ENCODE data around the gene DNAJC6. TPM values are rescaled to one million over a fixed set of nuclear protein-coding genes. Genes with fewer than 3 reads are reported as not detected.

The DNAJC6 gene
- total RNA-seq, 3 donors from 2014 or later (not counting 1 experiment from before 2014, with no cell fraction given): 0.77 to 1.2 (median 0.89) TPM

DNA sequence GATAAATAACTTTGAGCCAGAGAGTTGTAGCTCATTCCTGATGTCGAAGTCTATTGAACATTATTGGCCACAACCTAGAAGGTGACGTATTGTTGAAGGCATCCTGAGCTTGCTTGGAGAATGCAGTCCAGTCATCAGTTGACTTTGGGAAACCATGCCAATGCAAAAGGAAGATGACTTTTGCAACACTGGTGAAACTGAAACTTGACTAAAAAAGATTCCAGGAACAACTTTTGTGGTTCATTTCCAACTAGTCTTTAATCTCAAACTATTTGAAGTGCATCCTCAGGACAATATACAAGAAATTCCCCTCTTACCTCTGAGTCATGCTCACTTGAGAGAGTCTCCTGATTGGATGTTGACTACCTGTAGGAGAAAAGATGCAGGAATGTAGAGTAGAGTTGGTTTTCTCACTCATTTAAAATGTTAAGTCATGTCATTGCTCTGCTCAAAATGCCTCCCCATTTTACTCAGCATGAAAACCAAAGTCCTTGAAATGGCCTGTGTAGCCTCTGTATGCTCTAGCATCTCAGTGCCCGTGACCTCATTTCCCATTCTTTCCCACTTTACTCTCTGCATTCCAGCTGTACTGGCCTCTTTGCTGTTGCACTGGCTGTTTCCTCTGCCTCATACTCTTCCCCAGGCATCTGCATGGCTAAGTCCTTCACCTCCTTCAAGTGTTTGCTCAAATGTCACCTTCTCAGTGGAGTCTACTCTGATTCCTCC is 86.7 kb downstream of the DNAJC6 start:
- intact Hi-C loops (cut with micrococcal nuclease): no loop called here
- Histone ChIP-seq H3K36me3 (ENCODE audit: control insufficient read depth, insufficient read depth, low read length) (no peaks in the 10 kb centered on the region), H3K9me3 (ENCODE audit: control insufficient read depth, insufficient read depth, low read length) (no peaks in the 10 kb centered on the region), H3K4me1 (ENCODE audit: control insufficient read depth, insufficient read depth, low read length) (no peaks in the 10 kb centered on the region), H3K27me3 (ENCODE audit: control insufficient read depth, insufficient read depth, low read length) (no peaks in the 10 kb centered on the region), H3K4me3 (ENCODE audit: low read length) (no peak overlapping the region), H3K27ac (ENCODE audit: low read length) (no peak overlapping the region)
- Mint-ChIP-seq H3K27me3 (ENCODE audit: low read depth in 2 of 2) (peaks cover 4 to 15% of the 10 kb centered on the region in 2 donors), H3K4me3 (no peak overlapping the region), H3K27ac (no peak overlapping the region), H3K9me3 (no peaks in the 10 kb centered on the region), H3K36me3 (no peaks in the 10 kb centered on the region), H3K4me1 (no peaks in the 10 kb centered on the region)
- 72% methylated on average over 3 of the region's 3 CpGs for WGBS (ENCODE audit: insufficient coverage)
- DNase-seq (no peak), ATAC-seq (no peak)
- TF ChIP-seq, protein P1, sequence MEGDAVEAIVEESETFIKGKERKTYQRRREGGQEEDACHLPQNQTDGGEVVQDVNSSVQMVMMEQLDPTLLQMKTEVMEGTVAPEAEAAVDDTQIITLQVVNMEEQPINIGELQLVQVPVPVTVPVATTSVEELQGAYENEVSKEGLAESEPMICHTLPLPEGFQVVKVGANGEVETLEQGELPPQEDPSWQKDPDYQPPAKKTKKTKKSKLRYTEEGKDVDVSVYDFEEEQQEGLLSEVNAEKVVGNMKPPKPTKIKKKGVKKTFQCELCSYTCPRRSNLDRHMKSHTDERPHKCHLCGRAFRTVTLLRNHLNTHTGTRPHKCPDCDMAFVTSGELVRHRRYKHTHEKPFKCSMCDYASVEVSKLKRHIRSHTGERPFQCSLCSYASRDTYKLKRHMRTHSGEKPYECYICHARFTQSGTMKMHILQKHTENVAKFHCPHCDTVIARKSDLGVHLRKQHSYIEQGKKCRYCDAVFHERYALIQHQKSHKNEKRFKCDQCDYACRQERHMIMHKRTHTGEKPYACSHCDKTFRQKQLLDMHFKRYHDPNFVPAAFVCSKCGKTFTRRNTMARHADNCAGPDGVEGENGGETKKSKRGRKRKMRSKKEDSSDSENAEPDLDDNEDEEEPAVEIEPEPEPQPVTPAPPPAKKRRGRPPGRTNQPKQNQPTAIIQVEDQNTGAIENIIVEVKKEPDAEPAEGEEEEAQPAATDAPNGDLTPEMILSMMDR (IDR thresholded peaks at IDR 0.05): no peak

DNA sequence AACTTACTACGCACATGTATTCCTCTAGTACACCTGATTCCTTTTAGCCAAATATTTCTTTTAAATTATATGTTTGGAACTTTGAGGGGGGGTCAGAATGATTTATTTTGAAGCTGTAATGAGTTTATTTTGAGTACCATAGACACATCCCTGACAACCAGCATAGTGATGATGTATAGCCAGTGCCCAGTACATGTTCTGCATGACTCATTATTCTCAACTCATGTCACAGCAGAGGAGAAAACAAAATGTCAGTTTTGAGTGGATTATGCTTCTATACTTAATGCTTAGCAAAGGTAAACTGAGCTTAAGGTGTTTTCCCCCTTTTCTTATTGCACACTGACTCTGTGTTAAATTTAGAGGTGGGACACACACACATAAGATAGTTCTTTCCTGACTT is 88.7 kb downstream of the DNAJC6 start:
- Histone ChIP-seq H3K4me3 (ENCODE audit: low read length) (no peak overlapping the region), H3K27ac (ENCODE audit: low read length) (no peak overlapping the region), H3K9me3 (ENCODE audit: control insufficient read depth, insufficient read depth, low read length) (no peaks in the 10 kb centered on the region), H3K4me1 (ENCODE audit: control insufficient read depth, insufficient read depth, low read length) (no peaks in the 10 kb centered on the region), H3K36me3 (ENCODE audit: control insufficient read depth, insufficient read depth, low read length) (no peaks in the 10 kb centered on the region), H3K27me3 (ENCODE audit: control insufficient read depth, insufficient read depth, low read length) (no peaks in the 10 kb centered on the region)
- peaks cover 0 to 12% of the 10 kb centered on the region in 2 donors for H3K27me3 Mint-ChIP-seq (ENCODE audit: low read depth in 2 of 2)
- H3K4me1 Mint-ChIP-seq: no peaks in the 10 kb centered on the region
- TF ChIP-seq, protein P1 (IDR thresholded peaks at IDR 0.05): no peak
- no CpG with 5 or more reads among the region's 1 CpG for WGBS (ENCODE audit: insufficient coverage)
- H3K27ac Mint-ChIP-seq: no peak overlapping the region
- H3K36me3 Mint-ChIP-seq: no peaks in the 10 kb centered on the region
- no peak overlapping the region for H3K4me3 Mint-ChIP-seq
- no peak for ATAC-seq
- no peaks in the 10 kb centered on the region for H3K9me3 Mint-ChIP-seq
- intact Hi-C loops (cut with micrococcal nuclease): no loop called here
- DNase-seq: no peak

DNA sequence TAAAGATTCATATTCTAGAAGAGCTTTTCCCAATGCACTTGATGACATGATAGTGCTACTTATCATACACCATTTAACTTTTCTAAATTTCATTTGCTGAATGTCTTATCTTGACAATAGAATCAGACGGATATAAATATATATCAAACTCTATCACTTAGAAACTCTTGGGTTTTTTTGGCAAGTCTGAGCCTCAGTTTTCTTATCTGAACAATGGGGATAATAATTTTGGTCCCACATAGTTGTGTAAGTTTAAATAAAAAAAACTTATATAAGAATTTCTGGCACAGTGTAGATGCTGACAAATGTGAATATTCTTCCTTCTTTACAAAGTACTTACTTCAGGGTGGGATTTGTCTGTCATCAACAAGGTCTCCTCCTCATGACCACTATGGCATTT is 89.7 kb downstream of the DNAJC6 start:
- no peak overlapping the region for H3K27ac ChIP-seq (ENCODE audit: low read length)
- no peak overlapping the region for H3K4me3 ChIP-seq (ENCODE audit: low read length)
- intact Hi-C loops (cut with micrococcal nuclease): no loop called here
- Mint-ChIP-seq H3K36me3 (no peaks in the 10 kb centered on the region), H3K27me3 (ENCODE audit: low read depth in 2 of 2) (peaks cover 0 to 12% of the 10 kb centered on the region in 2 donors), H3K4me1 (no peaks in the 10 kb centered on the region), H3K9me3 (no peaks in the 10 kb centered on the region), H3K27ac (no peak overlapping the region), H3K4me3 (no peak overlapping the region)
- H3K4me1 ChIP-seq (ENCODE audit: control insufficient read depth, insufficient read depth, low read length): no peaks in the 10 kb centered on the region
- H3K27me3 ChIP-seq (ENCODE audit: control insufficient read depth, insufficient read depth, low read length): no peaks in the 10 kb centered on the region
- TF ChIP-seq, protein P1 (IDR thresholded peaks at IDR 0.05): no peak
- WGBS (ENCODE audit: insufficient coverage): no CpG with 5 or more reads among the region's 1 CpG
- H3K9me3 ChIP-seq (ENCODE audit: control insufficient read depth, insufficient read depth, low read length): no peaks in the 10 kb centered on the region
- DNase-seq: no peak
- no peaks in the 10 kb centered on the region for H3K36me3 ChIP-seq (ENCODE audit: control insufficient read depth, insufficient read depth, low read length)
- no peak for ATAC-seq

DNA sequence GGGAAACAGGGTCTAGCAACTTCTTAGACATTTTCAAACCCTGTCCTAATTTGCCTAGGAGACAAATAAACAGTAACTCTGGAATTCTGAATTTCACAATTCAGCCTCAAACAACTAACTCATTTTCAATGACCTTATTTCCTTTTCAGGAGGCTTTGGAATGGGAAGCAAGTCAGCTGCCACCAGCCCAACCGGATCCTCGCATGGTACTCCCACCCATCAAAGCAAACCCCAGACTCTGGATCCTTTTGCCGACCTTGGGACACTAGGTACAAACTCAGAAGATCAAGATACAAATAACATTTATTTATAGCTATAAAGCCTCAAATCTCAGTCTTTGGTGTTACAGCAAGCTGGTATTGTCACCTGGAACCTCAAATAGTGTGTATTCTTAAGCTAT is 92.3 kb downstream of the DNAJC6 start:
- Histone ChIP-seq H3K36me3 (ENCODE audit: control insufficient read depth, insufficient read depth, low read length) (no peaks in the 10 kb centered on the region), H3K4me1 (ENCODE audit: control insufficient read depth, insufficient read depth, low read length) (no peaks in the 10 kb centered on the region), H3K27ac (ENCODE audit: low read length) (no peak overlapping the region), H3K27me3 (ENCODE audit: control insufficient read depth, insufficient read depth, low read length) (no peaks in the 10 kb centered on the region), H3K4me3 (ENCODE audit: low read length) (no peak overlapping the region), H3K9me3 (ENCODE audit: control insufficient read depth, insufficient read depth, low read length) (no peaks in the 10 kb centered on the region)
- DNase-seq: no peak
- no peak overlapping the region for H3K4me3 Mint-ChIP-seq
- 91% methylated on average over 3 of the region's 3 CpGs for WGBS (ENCODE audit: insufficient coverage)
- H3K36me3 Mint-ChIP-seq: no peaks in the 10 kb centered on the region
- peaks cover 10 to 20% of the 10 kb centered on the region in 2 donors for H3K27me3 Mint-ChIP-seq (ENCODE audit: low read depth in 2 of 2)
- no peak overlapping the region for H3K27ac Mint-ChIP-seq
- no peak for ATAC-seq
- intact Hi-C loops (cut with micrococcal nuclease): no loop called here
- H3K4me1 Mint-ChIP-seq: no peaks in the 10 kb centered on the region
- TF ChIP-seq, protein P1 (IDR thresholded peaks at IDR 0.05): no peak
- H3K9me3 Mint-ChIP-seq: no peaks in the 10 kb centered on the region

Measured in natural killer cell (primary cell).